COR-L47 (cell line): ENCODE measurements around the gene EML2.
"Not testable (repeated sequence)": the region's sequence is repeated elsewhere in the genome, so short reads cannot be mapped to it uniquely, and the experiment has no call there.

Source experiments
- DNase-seq: peaks from one replicate; lab custom pipeline; 2025; lab: John Stamatoyannopoulos, UW

The EML2 gene

GRCh38 chr19:45615795-45616703 lies 23.1 kb downstream of the EML2 start:
- peak; percentile 38 for DNase-seq

- DNase-seq, result not testable (repeated sequence)
Observed at GRCh38 chr19:45615056-45615455, 24.1 kb downstream of the EML2 start.

- no peak for DNase-seq
Observed at GRCh38 chr19:45613926-45614725, 25.1 kb downstream of the EML2 start.

DNA sequence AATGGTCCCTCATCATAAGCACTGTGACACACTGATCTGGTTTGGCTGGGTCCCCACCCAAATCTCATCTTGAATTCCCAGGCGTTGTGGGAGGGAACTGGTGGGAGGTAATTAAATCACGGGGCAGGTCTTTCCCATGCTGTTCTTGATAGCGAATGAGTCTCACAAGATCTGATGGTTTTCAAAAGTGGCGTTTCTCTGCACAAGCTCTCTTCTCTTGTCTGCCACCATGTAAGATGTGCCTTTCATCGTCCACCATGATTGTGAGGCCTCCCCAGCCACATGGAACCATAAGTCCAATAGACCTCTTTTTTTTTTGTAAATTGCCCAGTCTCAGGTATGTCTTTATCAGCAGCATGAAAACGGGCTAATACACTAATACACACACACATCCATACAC lies 30.2 kb downstream of the EML2 start:
- no peak for DNase-seq

GRCh38 chr19:45607071-45608029 lies 31.8 kb downstream of the EML2 start:
- peak; percentile 34 for DNase-seq

DNA sequence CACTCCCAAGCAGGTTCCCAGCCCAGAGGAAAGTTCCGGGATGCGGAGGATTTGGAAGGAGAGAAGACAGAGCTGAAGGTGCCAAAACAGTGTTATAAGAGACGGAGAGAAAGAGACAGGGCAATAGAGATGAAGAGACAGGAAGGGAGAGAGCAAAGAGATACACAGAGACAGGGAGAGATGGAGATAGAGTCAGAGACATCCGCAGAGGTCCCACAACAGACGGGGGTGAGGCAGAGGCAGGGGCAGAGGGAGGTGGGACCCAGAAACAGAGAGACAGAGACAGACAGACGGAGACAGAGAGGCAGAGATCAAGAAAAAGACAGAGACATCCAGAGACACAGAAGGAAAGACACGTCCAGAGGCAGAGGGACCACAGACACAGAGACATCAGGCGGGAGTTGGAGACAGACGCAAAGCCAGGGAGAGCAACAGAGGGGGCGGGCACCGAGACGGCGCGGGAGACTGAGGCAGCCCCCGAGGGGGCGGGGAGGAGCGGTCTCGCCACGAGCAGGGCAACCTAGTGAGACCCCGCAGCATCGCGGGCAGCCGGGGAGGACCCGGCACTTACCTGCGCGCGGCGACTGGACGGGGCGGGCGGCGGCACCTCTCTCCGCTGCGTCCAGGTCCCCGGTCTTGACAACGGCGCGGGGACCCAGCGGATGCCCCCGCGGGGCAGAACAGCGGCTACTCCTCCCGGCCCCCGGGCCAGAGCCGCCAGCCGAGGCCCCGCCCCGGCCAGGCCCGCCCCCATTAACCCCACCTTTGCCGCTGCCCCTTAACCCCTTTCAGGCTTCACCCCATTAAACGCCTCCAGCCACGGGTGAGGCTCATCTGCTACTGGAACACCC lies 37.4 kb downstream of the EML2 start, which contains the start of gene GPR4:
TSS of gene GPR4 (minus strand) at position 689 of the 851 bp plus-strand sequence. CDS start 10,346 bp downstream, outside the sequence.
- DNase-seq, result no peak

GRCh38 chr19:45601115-45601514 lies 38.1 kb downstream of the EML2 start:
- no peak for DNase-seq

- no peak for DNase-seq
Observed at GRCh38 chr19:45600340-45600885, 38.8 kb downstream of the EML2 start.

- no peak for DNase-seq
Observed at GRCh38 chr19:45599286-45599685, 39.9 kb downstream of the EML2 start.

DNA sequence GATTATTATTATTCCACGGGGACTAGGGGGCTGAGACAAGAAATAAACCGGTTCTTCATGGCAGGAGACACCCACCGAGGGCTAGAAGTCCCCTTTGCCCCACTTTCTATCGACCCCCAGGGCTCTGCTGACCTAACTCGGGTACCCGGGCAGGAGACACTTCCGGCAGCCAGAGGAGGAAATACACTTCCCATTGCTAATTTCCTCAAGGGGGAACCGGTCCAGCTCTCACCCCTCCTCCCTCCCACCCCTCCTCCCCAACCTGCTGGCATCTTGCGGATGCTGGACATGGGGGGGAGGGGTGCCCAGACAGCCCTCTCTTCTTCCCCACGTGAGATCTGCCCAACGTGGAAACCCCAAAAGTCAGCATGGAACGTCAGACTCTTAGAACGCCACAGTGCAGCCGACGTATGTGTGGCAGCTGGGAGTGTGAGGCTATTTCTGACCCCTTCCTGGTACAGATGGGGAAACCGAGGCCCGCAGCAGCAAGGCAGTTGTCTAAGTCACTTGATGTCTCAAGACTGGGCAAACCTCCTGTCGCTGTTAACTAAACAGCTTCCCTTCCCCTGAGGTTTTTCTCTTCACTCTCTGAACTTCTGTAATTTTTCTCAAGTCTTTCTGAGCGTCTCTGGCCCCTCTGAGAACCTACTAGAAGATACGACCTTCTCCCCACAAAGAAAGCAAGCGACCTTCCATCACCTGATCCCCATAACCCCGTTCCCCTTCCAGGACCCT lies 40.8 kb downstream of the EML2 start:
- no peak for DNase-seq

GRCh38 chr19:45597425-45598111 lies 41.6 kb downstream of the EML2 start:
- no peak for DNase-seq

GRCh38 chr19:45595814-45596213 lies 43.4 kb downstream of the EML2 start:
- DNase-seq, result no peak

DNA sequence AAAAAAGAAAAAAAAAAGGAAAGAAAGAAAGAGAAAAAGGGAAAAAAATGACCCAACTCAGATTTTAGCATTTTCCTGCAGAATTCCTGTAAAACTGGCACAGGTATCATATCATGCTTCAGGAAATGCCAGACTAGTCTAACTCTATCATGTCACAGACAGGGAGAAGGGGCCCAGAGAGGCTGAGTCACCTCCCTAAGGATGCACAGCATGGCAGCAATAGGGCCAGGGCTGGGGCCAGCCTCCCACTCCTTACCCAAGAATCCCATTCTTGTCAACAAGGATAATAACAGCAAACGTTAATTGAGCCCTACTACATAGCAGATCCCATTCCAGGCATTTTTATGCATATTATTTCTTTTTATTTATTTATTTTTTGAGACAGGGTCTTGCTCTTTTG lies 45.7 kb downstream of the EML2 start:
- DNase-seq, result no peak

GRCh38 chr19:45592366-45592765 lies 46.8 kb downstream of the EML2 start:
- no peak for DNase-seq

- DNase-seq, result no peak
Observed at GRCh38 chr19:45591638-45592005, 47.6 kb downstream of the EML2 start.

DNA sequence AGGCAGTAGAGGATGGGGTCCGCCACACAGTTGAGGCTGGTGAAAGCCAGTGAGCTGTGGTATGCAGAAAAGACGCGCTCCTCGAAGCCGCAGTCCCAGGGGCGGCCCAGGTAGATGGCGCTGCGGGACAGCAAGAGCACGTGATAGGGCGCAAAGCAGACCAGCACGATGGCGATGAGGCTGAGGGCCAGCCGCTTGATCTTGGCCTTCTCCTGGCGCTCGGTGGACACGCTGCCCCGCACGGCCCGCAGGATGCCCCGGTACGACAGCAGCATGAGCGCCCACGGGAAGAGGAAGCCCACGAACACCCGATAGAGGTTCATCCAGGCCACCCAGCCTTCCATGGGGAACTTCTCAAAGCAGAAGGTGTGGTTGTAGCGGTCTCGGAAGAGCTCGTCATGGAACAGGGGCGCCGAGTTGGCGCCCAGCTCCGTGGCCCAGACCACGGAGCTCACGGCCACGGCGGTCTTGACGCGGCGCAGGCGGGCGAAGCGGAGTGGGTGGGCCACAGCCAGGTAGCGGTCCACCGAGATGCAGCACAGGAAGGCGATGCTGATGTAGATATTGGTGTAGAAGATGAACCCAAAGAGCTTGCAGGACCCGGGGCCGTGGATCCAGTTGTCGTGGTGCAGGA lies 48.1 kb downstream of the EML2 start:
- peak; percentile 58 for DNase-seq

DNA sequence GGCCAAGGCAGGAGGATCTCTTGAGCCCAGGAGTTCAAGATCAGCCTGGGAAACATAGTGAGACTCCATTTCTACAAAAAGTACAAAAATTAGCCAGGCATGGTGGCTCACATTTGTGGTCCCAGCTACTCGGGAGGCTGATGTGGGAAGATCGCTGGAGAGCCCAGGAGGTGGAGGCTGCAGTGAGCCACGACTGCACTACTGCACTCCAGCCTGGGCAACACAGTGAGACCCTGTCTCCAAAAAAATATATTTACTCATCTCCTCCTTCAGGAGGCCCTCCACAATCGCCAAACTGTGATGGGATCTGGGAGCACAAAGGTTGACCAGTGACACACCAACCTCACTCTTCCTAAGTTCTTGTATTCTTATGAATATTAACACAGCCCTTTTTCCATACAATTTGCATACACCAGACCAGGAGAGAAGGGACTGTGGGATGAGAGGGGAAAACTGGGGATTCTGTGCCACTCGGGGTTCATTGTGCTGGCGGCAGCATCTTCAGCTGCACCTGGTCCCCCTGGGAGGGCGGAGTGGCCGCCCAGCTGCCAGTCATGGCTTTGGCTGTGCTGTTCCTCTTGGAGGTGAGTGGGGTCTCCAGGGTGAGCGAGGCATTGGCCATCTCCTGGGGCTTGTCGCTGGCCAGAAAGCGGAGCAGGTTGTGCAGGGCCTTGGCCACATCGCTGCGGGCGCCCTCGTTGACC lies 48.7 kb downstream of the EML2 start:
- no peak for DNase-seq

GRCh38 chr19:45589768-45590167 lies 49.4 kb downstream of the EML2 start:
- DNase-seq, result no peak
